ENCODE data around the gene ZBTB43.

The ZBTB43 gene

GRCh38 chr9:126862104-126862761 is 57.4 kb downstream of the ZBTB43 start:
- Histone ChIP-seq H3K4me3 (ENCODE audit: low read depth in 1 of 2, low read length in 2 of 2) (peak overlapping the region; percentile 73 to 88), H3K4me1 (ENCODE audit: control insufficient read depth in 1 of 2, insufficient read depth in 2 of 2, low read length in 2 of 2) (peaks cover 19% of the 10 kb centered on the region in 2 donors), H3K9me3 (ENCODE audit: control insufficient read depth in 1 of 2, low read length in 2 of 2) (no peaks in the 10 kb centered on the region), H3K9ac (ENCODE audit: low read depth in 1 of 2, low read length in 2 of 2) (peak overlapping the region; percentile 61 to 71), H3K36me3 (ENCODE audit: control insufficient read depth in 1 of 2, insufficient read depth in 2 of 2, low read length in 2 of 2) (peaks cover 0 to 5% of the 10 kb centered on the region in 2 donors), H3K27ac (ENCODE audit: low read depth, low read length) (no peak overlapping the region), H3K27me3 (ENCODE audit: control insufficient read depth in 1 of 2, insufficient read depth in 2 of 2, low read length in 2 of 2) (no peaks in the 10 kb centered on the region)

GRCh38 chr9:126864771-126865170 is 59.9 kb downstream of the ZBTB43 start:
- Histone ChIP-seq H3K4me3 (ENCODE audit: low read depth in 1 of 2, low read length in 2 of 2) (no peak overlapping the region), H3K27me3 (ENCODE audit: control insufficient read depth in 1 of 2, insufficient read depth in 2 of 2, low read length in 2 of 2) (no peaks in the 10 kb centered on the region), H3K27ac (ENCODE audit: low read depth, low read length) (no peak overlapping the region), H3K4me1 (ENCODE audit: control insufficient read depth in 1 of 2, insufficient read depth in 2 of 2, low read length in 2 of 2) (peaks cover 19% of the 10 kb centered on the region in 2 donors), H3K9me3 (ENCODE audit: control insufficient read depth in 1 of 2, low read length in 2 of 2) (no peaks in the 10 kb centered on the region), H3K36me3 (ENCODE audit: control insufficient read depth in 1 of 2, insufficient read depth in 2 of 2, low read length in 2 of 2) (peaks cover 7 to 14% of the 10 kb centered on the region in 2 donors), H3K9ac (ENCODE audit: low read depth in 1 of 2, low read length in 2 of 2) (no peak overlapping the region)

DNA sequence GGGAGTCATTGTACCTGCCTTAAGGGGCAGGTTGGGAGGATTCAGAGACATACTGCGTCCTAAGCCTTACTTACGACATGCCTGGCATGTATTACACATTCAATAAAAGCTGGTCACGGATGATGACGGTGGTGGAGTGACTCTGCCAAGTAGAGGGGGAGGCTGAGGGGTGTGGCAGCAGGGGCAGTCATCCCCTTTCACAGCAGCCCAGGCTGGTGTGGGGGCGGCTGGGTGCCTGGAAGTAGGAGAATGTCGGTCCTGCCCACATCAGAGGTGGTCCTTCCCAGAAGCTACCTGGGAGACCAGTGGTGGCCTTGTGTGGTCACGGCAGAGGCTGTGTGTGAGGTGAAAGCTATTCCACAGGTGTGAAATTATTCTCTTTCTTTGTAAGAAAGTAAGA is 64.5 kb downstream of the ZBTB43 start:
- Histone ChIP-seq H3K4me3 (ENCODE audit: low read depth in 1 of 2, low read length in 2 of 2) (no peak overlapping the region), H3K9me3 (ENCODE audit: control insufficient read depth in 1 of 2, low read length in 2 of 2) (no peaks in the 10 kb centered on the region), H3K27ac (ENCODE audit: low read depth, low read length) (no peak overlapping the region), H3K27me3 (ENCODE audit: control insufficient read depth in 1 of 2, insufficient read depth in 2 of 2, low read length in 2 of 2) (no peaks in the 10 kb centered on the region), H3K4me1 (ENCODE audit: control insufficient read depth in 1 of 2, insufficient read depth in 2 of 2, low read length in 2 of 2) (no peaks in the 10 kb centered on the region), H3K36me3 (ENCODE audit: control insufficient read depth in 1 of 2, insufficient read depth in 2 of 2, low read length in 2 of 2) (peaks cover 7 to 11% of the 10 kb centered on the region in 2 donors), H3K9ac (ENCODE audit: low read depth in 1 of 2, low read length in 2 of 2) (no peak overlapping the region)

GRCh38 chr9:126872516-126872915 is 67.7 kb downstream of the ZBTB43 start:
- H3K4me1 ChIP-seq (ENCODE audit: control insufficient read depth in 1 of 2, insufficient read depth in 2 of 2, low read length in 2 of 2): no peaks in the 10 kb centered on the region
- no peak overlapping the region for H3K9ac ChIP-seq (ENCODE audit: low read depth in 1 of 2, low read length in 2 of 2)
- no peaks in the 10 kb centered on the region for H3K9me3 ChIP-seq (ENCODE audit: control insufficient read depth in 1 of 2, low read length in 2 of 2)
- no peak overlapping the region for H3K27ac ChIP-seq (ENCODE audit: low read depth, low read length)
- H3K4me3 ChIP-seq (ENCODE audit: low read depth in 1 of 2, low read length in 2 of 2): no peak overlapping the region
- peaks cover 7 to 13% of the 10 kb centered on the region in 2 donors for H3K36me3 ChIP-seq (ENCODE audit: control insufficient read depth in 1 of 2, insufficient read depth in 2 of 2, low read length in 2 of 2)
- H3K27me3 ChIP-seq (ENCODE audit: control insufficient read depth in 1 of 2, insufficient read depth in 2 of 2, low read length in 2 of 2): no peaks in the 10 kb centered on the region

DNA sequence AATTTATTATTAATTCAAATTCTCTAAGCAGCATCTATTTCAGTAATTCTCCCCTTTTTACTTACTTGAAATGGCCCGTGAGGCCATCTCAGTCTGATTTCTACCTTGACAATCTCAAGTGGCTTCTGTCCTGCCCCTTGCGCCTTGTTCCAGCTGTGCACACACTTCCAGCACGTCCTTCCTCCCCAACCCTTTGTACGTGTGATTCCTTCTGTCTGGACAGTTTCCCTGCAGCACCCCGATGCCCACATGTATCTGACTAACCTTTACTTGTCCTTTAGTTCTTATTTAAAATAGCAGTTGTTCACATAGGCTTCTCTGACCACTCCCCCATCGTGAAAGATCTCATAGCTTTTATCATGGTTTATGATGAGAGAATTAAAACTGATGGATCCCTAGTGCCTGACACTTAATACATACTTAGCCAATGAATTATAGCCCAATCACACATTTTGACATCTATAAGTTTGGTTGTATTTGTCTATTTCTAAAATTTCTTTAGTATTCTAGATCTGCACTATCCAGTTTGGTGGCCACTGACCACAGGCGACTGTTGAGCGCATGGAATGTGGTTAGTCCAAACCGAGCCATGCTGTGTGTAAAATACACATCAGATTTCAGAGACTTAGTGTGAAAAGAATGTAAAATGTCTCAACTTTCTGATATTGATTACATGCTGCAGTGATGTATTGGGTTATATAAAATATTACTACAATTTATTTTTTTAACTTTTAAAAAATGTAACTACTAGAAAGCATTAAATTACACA is 69.9 kb downstream of the ZBTB43 start:
- H3K9me3 ChIP-seq (ENCODE audit: control insufficient read depth in 1 of 2, low read length in 2 of 2): no peaks in the 10 kb centered on the region
- no peak overlapping the region for H3K9ac ChIP-seq (ENCODE audit: low read depth in 1 of 2, low read length in 2 of 2)

GRCh38 chr9:126875756-126876510 is 71.1 kb downstream of the ZBTB43 start:
- no peak overlapping the region for H3K27ac ChIP-seq (ENCODE audit: low read depth, low read length)
- H3K9ac ChIP-seq (ENCODE audit: low read depth in 1 of 2, low read length in 2 of 2): no peak overlapping the region
- no peaks in the 10 kb centered on the region for H3K27me3 ChIP-seq (ENCODE audit: control insufficient read depth in 1 of 2, insufficient read depth in 2 of 2, low read length in 2 of 2)
- H3K9me3 ChIP-seq (ENCODE audit: control insufficient read depth in 1 of 2, low read length in 2 of 2): no peaks in the 10 kb centered on the region
- peaks cover 16 to 25% of the 10 kb centered on the region in 2 donors for H3K36me3 ChIP-seq (ENCODE audit: control insufficient read depth in 1 of 2, insufficient read depth in 2 of 2, low read length in 2 of 2)
- H3K4me1 ChIP-seq (ENCODE audit: control insufficient read depth in 1 of 2, insufficient read depth in 2 of 2, low read length in 2 of 2): no peaks in the 10 kb centered on the region
- H3K4me3 ChIP-seq (ENCODE audit: low read depth in 1 of 2, low read length in 2 of 2): no peak overlapping the region

More for the DNA sequence above, 69.9 kb downstream of the ZBTB43 start:
- Histone ChIP-seq H3K27ac (ENCODE audit: low read depth, low read length) (no peak overlapping the region), H3K27me3 (ENCODE audit: control insufficient read depth in 1 of 2, insufficient read depth in 2 of 2, low read length in 2 of 2) (no peaks in the 10 kb centered on the region), H3K4me3 (ENCODE audit: low read depth in 1 of 2, low read length in 2 of 2) (no peak overlapping the region), H3K36me3 (ENCODE audit: control insufficient read depth in 1 of 2, insufficient read depth in 2 of 2, low read length in 2 of 2) (peaks cover 6 to 13% of the 10 kb centered on the region in 2 donors), H3K4me1 (ENCODE audit: control insufficient read depth in 1 of 2, insufficient read depth in 2 of 2, low read length in 2 of 2) (no peaks in the 10 kb centered on the region)

DNA sequence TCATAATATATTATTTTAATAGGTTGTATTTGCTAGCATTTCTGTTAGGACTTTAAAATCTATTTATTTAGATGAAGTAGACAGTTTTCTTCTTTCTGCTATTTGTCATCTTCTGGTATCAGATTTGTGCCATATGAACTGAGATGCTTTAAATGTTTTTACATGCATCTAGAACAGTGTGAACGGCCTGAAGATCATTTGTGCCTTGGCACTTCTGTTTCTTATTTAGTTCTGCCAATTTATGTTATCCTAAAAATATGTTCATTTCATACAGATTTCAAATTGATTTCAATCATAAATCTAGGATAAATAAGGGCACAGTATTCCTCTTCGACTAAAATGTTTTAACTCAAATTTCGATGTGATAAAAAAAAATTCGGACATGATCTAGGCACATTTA is 71.7 kb downstream of the ZBTB43 start:
- Histone ChIP-seq H3K27me3 (ENCODE audit: control insufficient read depth in 1 of 2, insufficient read depth in 2 of 2, low read length in 2 of 2) (no peaks in the 10 kb centered on the region), H3K9ac (ENCODE audit: low read depth in 1 of 2, low read length in 2 of 2) (no peak overlapping the region), H3K9me3 (ENCODE audit: control insufficient read depth in 1 of 2, low read length in 2 of 2) (no peaks in the 10 kb centered on the region), H3K36me3 (ENCODE audit: control insufficient read depth in 1 of 2, insufficient read depth in 2 of 2, low read length in 2 of 2) (peaks cover 16 to 28% of the 10 kb centered on the region in 2 donors), H3K4me1 (ENCODE audit: control insufficient read depth in 1 of 2, insufficient read depth in 2 of 2, low read length in 2 of 2) (no peaks in the 10 kb centered on the region), H3K4me3 (ENCODE audit: low read depth in 1 of 2, low read length in 2 of 2) (no peak overlapping the region), H3K27ac (ENCODE audit: low read depth, low read length) (no peak overlapping the region)

GRCh38 chr9:126877418-126877817 is 72.6 kb downstream of the ZBTB43 start:
- Histone ChIP-seq H3K27ac (ENCODE audit: low read depth, low read length) (no peak overlapping the region), H3K4me3 (ENCODE audit: low read depth in 1 of 2, low read length in 2 of 2) (no peak overlapping the region), H3K36me3 (ENCODE audit: control insufficient read depth in 1 of 2, insufficient read depth in 2 of 2, low read length in 2 of 2) (peaks cover 16 to 30% of the 10 kb centered on the region in 2 donors), H3K27me3 (ENCODE audit: control insufficient read depth in 1 of 2, insufficient read depth in 2 of 2, low read length in 2 of 2) (no peaks in the 10 kb centered on the region), H3K4me1 (ENCODE audit: control insufficient read depth in 1 of 2, insufficient read depth in 2 of 2, low read length in 2 of 2) (no peaks in the 10 kb centered on the region), H3K9ac (ENCODE audit: low read depth in 1 of 2, low read length in 2 of 2) (no peak overlapping the region), H3K9me3 (ENCODE audit: control insufficient read depth in 1 of 2, low read length in 2 of 2) (no peaks in the 10 kb centered on the region)

GRCh38 chr9:126879288-126879687 is 74.4 kb downstream of the ZBTB43 start:
- H3K4me1 ChIP-seq (ENCODE audit: control insufficient read depth in 1 of 2, insufficient read depth in 2 of 2, low read length in 2 of 2): no peaks in the 10 kb centered on the region
- H3K27me3 ChIP-seq (ENCODE audit: control insufficient read depth in 1 of 2, insufficient read depth in 2 of 2, low read length in 2 of 2): no peaks in the 10 kb centered on the region
- H3K4me3 ChIP-seq (ENCODE audit: low read depth in 1 of 2, low read length in 2 of 2): no peak overlapping the region
- no peaks in the 10 kb centered on the region for H3K9me3 ChIP-seq (ENCODE audit: control insufficient read depth in 1 of 2, low read length in 2 of 2)
- H3K27ac ChIP-seq (ENCODE audit: low read depth, low read length): no peak overlapping the region
- peaks cover 16 to 40% of the 10 kb centered on the region in 2 donors for H3K36me3 ChIP-seq (ENCODE audit: control insufficient read depth in 1 of 2, insufficient read depth in 2 of 2, low read length in 2 of 2)
- H3K9ac ChIP-seq (ENCODE audit: low read depth in 1 of 2, low read length in 2 of 2): no peak overlapping the region
